DOHH2 (cell line): ENCODE data around the gene PROZ.

Source experiments
- EZH2phosphoT487 ChIP-seq: fragments of 200-600 bp; sonication (generic); IDR thresholded peaks from 2 replicates; pipeline ENCODE4 v1.6.1; 2017; ENCODE audit warnings: borderline replicate concordance, mild to moderate bottlenecking, antibody characterized with exemption, low read length, moderate library complexity, mixed read lengths
- TF ChIP-seq, protein P1 (sequence below): fragments of 200-600 bp; sonication (generic); IDR thresholded peaks from one replicate; pipeline ENCODE4 v1.5.1; 2014; ENCODE audit warnings: antibody characterized with exemption, mild to moderate bottlenecking, low read depth, low read length; ENCODE audit not compliant: poor library complexity, severe bottlenecking

GRCh38 chr13:113196970-113197737, 38.7 kb downstream of the PROZ start:
- TF ChIP-seq, protein P1, sequence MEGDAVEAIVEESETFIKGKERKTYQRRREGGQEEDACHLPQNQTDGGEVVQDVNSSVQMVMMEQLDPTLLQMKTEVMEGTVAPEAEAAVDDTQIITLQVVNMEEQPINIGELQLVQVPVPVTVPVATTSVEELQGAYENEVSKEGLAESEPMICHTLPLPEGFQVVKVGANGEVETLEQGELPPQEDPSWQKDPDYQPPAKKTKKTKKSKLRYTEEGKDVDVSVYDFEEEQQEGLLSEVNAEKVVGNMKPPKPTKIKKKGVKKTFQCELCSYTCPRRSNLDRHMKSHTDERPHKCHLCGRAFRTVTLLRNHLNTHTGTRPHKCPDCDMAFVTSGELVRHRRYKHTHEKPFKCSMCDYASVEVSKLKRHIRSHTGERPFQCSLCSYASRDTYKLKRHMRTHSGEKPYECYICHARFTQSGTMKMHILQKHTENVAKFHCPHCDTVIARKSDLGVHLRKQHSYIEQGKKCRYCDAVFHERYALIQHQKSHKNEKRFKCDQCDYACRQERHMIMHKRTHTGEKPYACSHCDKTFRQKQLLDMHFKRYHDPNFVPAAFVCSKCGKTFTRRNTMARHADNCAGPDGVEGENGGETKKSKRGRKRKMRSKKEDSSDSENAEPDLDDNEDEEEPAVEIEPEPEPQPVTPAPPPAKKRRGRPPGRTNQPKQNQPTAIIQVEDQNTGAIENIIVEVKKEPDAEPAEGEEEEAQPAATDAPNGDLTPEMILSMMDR, result no peak
- no peak for TF ChIP-seq EZH2phosphoT487
